ENCODE measurements around the gene PRKCI.

Gene PRKCI

DNA sequence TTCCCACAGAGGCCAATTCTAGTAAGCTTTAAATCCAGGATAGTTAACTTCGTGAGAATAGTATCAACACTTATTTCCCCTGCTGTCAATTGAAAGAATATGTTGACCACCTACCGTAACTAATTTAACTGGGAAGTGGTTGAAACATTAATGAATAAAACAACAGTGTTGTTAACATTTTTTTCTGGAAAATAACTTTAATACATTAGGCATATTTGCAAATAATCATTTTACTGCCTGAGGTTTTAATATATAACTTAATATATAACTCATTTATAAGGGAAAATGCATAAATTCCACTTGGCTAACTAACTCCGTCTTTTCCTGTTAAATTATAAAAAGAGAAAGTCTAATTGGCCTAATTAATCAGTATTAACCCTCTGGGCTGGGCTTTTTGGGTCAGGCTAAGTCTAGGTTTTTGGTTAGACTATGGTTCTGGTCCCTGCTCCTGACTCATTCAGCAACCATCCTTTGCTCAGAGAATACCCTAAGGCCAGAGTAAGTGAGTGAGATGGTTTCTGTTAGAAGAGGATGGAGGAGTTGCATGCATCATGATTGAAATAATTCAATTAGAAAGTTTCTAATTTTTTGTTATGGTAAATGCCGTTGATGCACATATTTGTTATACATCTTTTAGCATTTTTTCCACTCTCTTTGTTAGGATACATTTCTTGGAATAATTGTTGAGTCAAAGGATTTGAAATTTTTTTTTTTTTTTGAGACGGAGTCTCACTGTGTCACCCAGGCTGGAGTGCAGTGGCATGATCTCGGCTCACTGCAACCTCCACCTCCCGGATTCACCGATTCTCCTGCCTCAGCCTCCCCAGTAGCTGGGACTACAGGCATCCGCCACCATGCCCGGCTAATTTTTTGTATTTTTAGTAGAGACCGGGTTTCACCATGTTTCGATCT is 124.5 kb downstream of the PRKCI start:
- no peak for DNase-seq

DNA sequence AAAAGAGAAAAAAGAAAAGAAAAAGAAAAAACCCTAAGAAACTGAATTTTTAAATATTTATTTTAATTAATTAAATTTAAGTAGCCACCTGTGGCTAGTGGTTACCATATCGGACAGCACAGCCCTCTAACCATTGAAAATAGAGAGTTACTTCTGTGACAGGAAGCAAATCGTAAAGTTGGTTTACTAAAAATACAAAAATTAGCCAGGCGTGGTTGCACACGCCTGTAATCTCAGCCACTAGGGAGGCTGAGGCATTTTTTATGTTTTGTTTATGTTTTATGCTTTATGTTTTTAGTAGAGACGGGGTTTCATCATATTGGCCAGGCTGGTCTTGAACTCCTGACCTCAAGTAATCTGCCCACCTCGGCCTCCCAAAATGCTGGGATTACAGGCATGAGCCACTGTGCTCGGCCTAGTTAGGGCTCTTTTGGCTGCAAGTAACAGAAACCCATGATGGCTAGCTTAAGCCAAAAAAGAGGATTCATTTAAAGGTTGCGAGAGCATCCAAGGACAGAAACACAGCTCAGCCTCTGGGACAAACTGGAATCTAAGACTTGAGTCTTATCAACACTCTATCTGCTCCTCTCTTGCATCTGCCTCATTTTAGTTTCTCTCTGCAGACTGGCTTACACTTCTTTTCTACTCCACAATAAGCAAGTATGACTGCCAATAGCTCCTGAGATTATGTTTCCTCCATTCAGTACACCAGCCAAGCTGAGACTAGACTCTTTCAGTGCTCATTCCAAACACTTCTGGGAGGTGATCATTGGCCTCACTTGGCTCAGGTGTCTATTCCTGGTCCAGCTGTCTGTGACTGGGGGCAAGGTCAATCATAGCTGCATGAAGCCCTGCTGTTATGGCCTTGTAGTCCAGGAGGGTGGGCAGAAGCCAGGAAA is 128.5 kb downstream of the PRKCI start:
- no peak for DNase-seq

DNA sequence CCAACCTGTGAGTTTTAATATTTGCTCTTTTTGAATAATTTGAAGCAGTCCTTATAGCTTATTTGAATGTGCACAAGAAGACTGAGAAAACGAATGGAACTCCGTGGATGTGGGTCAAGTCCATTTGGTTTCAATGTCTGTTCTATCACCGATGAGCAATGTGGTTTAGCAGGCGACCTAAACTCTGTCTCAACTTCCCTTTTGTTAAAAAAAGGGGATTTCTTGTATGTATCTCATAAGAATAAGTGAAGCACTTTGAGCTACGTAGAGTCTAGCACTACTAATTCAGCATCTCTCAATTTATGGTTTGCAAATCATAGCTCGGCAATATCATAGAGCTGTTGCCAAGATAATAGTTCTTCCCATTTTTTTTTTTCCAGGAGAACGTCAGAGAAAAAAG is 130.7 kb downstream of the PRKCI start:
- peak; percentile 43 for DNase-seq

DNA sequence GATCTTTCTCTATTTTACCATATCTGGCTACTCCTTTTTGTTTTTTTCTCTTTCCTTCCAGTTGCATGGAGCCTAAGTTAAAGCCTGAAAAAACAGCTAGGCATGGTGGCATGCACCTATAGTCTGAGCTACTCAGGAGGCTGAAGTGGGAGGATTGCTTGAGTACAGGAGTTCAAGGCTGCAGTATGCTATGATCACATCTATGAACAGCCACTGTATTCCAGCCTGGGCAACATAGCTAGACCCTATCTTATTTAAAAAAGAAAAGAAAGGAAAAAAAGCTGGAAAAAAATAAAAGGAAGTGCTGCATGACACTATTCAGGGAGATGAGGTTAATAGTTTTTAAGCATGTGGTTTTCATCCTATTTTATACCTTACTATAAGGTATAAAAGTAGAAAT is 131.3 kb downstream of the PRKCI start:
- DNase-seq = no peak

DNA sequence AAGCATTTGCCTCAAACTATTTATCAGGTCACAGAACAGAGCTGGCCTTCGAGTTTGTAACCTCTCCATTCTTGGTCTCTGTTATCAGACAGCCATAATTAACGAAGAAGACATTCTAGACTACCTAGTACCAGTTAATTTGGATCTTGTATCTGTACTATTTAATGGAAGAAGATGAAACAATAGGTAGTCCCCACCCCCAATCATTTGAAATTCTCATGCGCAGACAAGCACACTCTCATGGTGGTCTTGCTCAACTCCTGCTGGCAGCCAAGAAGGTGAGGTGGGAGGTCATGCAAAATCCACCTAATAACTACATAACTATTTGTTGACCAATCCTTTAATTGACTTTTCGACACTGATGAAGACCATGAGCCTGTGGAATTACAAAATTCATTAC is 132.5 kb downstream of the PRKCI start:
- no peak for DNase-seq
